HG02642 (cell line): ENCODE data around the gene ARF5.
A peak's percentile ranks its signal among the peaks of the same experiment; 100 is the strongest.

ENCODE experiments used
- ATAC-seq: cut with Tn5 transposase; IDR thresholded peaks from one replicate; pipeline ENCODE4 v1.9.1; 2021; ENCODE audit warnings: mild to moderate bottlenecking; ENCODE audit not compliant: unreplicated experiment, poor library complexity

Gene ARF5

GRCh38 chr7:127587663-127588018, 570 bp upstream of the ARF5 start:
- ATAC-seq, result no peak

GRCh38 chr7:127588697-127589482, 679 bp downstream of the ARF5 start:
- ATAC-seq, result peak; percentile 20

- no peak for ATAC-seq
Observed at GRCh38 chr7:127589896-127590295, 1.7 kb downstream of the ARF5 start.

GRCh38 chr7:127591189-127591588, 3.0 kb downstream of the ARF5 start:
- no peak for ATAC-seq

GRCh38 chr7:127591591-127591990, 3.4 kb downstream of the ARF5 start:
- no peak for ATAC-seq

- ATAC-seq, result no peak
Observed at GRCh38 chr7:127592550-127592949, 4.3 kb downstream of the ARF5 start.

GRCh38 chr7:127594490-127594889, 6.3 kb downstream of the ARF5 start:
- no peak for ATAC-seq

- ATAC-seq, result no peak
Observed at GRCh38 chr7:127595737-127596136, 7.5 kb downstream of the ARF5 start.

GRCh38 chr7:127598318-127598717, 10.1 kb downstream of the ARF5 start:
- ATAC-seq, result no peak

- no peak for ATAC-seq
Observed at GRCh38 chr7:127600885-127601284, 12.7 kb downstream of the ARF5 start.

GRCh38 chr7:127608446-127608845, 20.2 kb downstream of the ARF5 start:
- no peak for ATAC-seq

- ATAC-seq, result no peak
Observed at GRCh38 chr7:127609297-127609696, 21.1 kb downstream of the ARF5 start.

GRCh38 chr7:127612263-127612662, 24.1 kb downstream of the ARF5 start:
- no peak for ATAC-seq

GRCh38 chr7:127616724-127617123, 28.5 kb downstream of the ARF5 start:
- no peak for ATAC-seq

- ATAC-seq, result no peak
Observed at GRCh38 chr7:127618042-127618441, 29.8 kb downstream of the ARF5 start, which contains the start of gene PAX4. PAX4 (minus strand) TSS chr7:127618142; CDS start chr7:127615928, 2,214 bp downstream.

- ATAC-seq, result no peak
Observed at GRCh38 chr7:127618775-127619174, 30.6 kb downstream of the ARF5 start.

- no peak for ATAC-seq
Observed at GRCh38 chr7:127619681-127620405, 31.6 kb downstream of the ARF5 start.

- no peak for ATAC-seq
Observed at GRCh38 chr7:127620406-127621233, 32.4 kb downstream of the ARF5 start.

GRCh38 chr7:127625331-127625730, 37.1 kb downstream of the ARF5 start:
- ATAC-seq, result no peak

- ATAC-seq, result no peak
Observed at GRCh38 chr7:127628445-127628844, 40.2 kb downstream of the ARF5 start.
